Measurements from ENCODE around the gene DNAH7. TPM values are rescaled to one million over a fixed set of nuclear protein-coding genes. Genes with fewer than 3 reads are reported as not detected.

Gene DNAH7
- total and polyA plus RNA-seq, 12 donors: 0.36 to 3.6 (median 1.4) TPM

GRCh38 chr2:196040218-196040617, 28.4 kb downstream of the DNAH7 start:
- intact Hi-C loops (cut with DNase I): no loop called here
- TF ChIP-seq, protein P1, sequence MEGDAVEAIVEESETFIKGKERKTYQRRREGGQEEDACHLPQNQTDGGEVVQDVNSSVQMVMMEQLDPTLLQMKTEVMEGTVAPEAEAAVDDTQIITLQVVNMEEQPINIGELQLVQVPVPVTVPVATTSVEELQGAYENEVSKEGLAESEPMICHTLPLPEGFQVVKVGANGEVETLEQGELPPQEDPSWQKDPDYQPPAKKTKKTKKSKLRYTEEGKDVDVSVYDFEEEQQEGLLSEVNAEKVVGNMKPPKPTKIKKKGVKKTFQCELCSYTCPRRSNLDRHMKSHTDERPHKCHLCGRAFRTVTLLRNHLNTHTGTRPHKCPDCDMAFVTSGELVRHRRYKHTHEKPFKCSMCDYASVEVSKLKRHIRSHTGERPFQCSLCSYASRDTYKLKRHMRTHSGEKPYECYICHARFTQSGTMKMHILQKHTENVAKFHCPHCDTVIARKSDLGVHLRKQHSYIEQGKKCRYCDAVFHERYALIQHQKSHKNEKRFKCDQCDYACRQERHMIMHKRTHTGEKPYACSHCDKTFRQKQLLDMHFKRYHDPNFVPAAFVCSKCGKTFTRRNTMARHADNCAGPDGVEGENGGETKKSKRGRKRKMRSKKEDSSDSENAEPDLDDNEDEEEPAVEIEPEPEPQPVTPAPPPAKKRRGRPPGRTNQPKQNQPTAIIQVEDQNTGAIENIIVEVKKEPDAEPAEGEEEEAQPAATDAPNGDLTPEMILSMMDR (IDR thresholded peaks at IDR 0.05): no peak
- no peak for TF ChIP-seq POLR2A (IDR thresholded peaks at IDR 0.05)

DNA sequence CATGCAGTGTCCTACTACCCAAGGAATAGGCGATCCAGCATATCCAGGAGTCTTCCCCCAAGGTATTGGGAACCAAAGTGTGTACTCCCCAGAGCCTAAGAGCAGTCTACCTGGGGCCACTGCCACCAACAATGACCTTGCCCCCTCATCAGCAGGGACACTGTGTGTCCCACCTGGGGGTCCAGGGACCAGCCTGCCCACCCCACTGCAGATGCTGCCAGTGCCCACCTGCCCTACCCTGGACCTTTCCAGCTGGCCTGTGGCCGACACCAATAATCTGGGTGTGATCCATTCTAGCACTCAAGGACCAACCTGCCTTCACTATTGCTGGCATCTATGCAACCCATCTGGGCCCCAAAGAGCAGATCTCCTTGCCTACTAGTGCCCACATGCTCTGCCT, 32.2 kb downstream of the DNAH7 start:
- no peaks in the 10 kb centered on the region for H3K27me3 ChIP-seq
- no peak overlapping the region for H3K4me3 ChIP-seq
- WGBS, 4 donors: 90 to 100% (median 92%) methylated on average over 1 to 2 of the region's 2 CpGs
- H3K27ac ChIP-seq: no peak overlapping the region
- H3K4me1 ChIP-seq (replicated peaks in 1 of 2): no peaks in the 10 kb centered on the region
- DNase-seq: no peak
- intact Hi-C loops (cut with DNase I): no loop called here
- H3K9me3 ChIP-seq (replicated peaks in 1 of 3): peaks cover 0 to 12% (median 0%) of the 10 kb centered on the region in 3 donors
- TF ChIP-seq, protein P1 (IDR thresholded peaks at IDR 0.05): no peak
- TF ChIP-seq POLR2A (IDR thresholded peaks at IDR 0.05): no peak
- no peaks in the 10 kb centered on the region for H3K36me3 ChIP-seq (replicated peaks in 1 of 2)

More at GRCh38 chr2:196040218-196040617, 28.4 kb downstream of the DNAH7 start:
- no peaks in the 10 kb centered on the region for H3K4me1 ChIP-seq (replicated peaks in 1 of 2)
- H3K27ac ChIP-seq: no peak overlapping the region
- H3K4me3 ChIP-seq: no peak overlapping the region
- peaks cover 0 to 12% (median 0%) of the 10 kb centered on the region in 3 donors for H3K9me3 ChIP-seq (replicated peaks in 1 of 3)
- no peak for DNase-seq
- H3K36me3 ChIP-seq (replicated peaks in 1 of 2): no peaks in the 10 kb centered on the region
- no peaks in the 10 kb centered on the region for H3K27me3 ChIP-seq

- no peak overlapping the region for H3K4me3 ChIP-seq
- H3K27me3 ChIP-seq: no peaks in the 10 kb centered on the region
- TF ChIP-seq, protein P1 (IDR thresholded peaks at IDR 0.05): no peak
- TF ChIP-seq POLR2A (IDR thresholded peaks at IDR 0.05): no peak
- 69 to 85% (median 78%) methylated on average over 2 of the region's 2 CpGs for WGBS, 4 donors
- no peak overlapping the region for H3K27ac ChIP-seq
- no peaks in the 10 kb centered on the region for H3K36me3 ChIP-seq (replicated peaks in 1 of 2)
- H3K4me1 ChIP-seq (replicated peaks in 1 of 2): no peaks in the 10 kb centered on the region
- intact Hi-C loops (cut with DNase I): no loop called here
- DNase-seq: no peak
- no peaks in the 10 kb centered on the region for H3K9me3 ChIP-seq (replicated peaks in 1 of 3)
These were observed 50.6 kb downstream of the DNAH7 start for GRCh38 chr2:196018037-196018436.

DNA sequence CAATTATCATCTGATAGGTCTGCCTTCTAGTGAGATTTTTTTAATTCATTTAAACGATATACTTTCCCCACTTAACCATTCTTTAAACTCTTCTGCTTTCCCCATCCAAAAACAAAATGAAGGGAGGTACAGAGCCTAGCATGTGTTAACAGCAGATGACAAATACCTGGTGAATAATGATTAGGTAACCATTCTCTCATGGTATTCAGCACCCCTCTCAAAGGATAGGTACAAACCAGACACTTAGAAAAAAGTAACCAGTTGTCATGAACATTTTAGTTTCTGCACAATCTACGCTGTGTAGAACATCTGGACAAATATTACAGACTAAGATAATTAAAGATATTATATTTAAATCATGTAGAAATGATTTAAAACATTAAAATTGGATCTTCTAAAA, 56.3 kb downstream of the DNAH7 start:
- no peak for TF ChIP-seq POLR2A (IDR thresholded peaks at IDR 0.05)
- TF ChIP-seq, protein P1 (IDR thresholded peaks at IDR 0.05): no peak
- Histone ChIP-seq H3K9me3 (replicated peaks in 1 of 3) (no peaks in the 10 kb centered on the region), H3K27ac (no peak overlapping the region), H3K36me3 (replicated peaks in 1 of 2) (no peaks in the 10 kb centered on the region), H3K4me1 (replicated peaks in 1 of 2) (no peaks in the 10 kb centered on the region), H3K27me3 (no peaks in the 10 kb centered on the region), H3K4me3 (no peak overlapping the region)
- intact Hi-C loops (cut with DNase I): no loop called here
- 85 to 91% (median 87%) methylated on average over 2 of the region's 2 CpGs for WGBS, 4 donors
- DNase-seq: no peak

Measured in adrenal gland (tissue), 12 donors.